ENCODE data around the gene ELAVL3. TPM values are rescaled to one million over a fixed set of nuclear protein-coding genes. Genes with fewer than 3 reads are reported as not detected.

Gene ELAVL3
- total RNA-seq, 4 donors from 2014 or later: not detected

- peaks cover 0 to 24% (median 8%) of the 10 kb centered on the region in 3 donors for H3K4me1 ChIP-seq
- WGBS, 2 donors: 0 to 1% methylated on average over 23 to 26 of the region's 65 CpGs
- peak within 1 kb of the TSS; percentile 71 to 99 (median 94) for H3K4me3 ChIP-seq
- peak within 1 kb of the TSS; percentile 90 to 99 (median 98) for H3K27ac ChIP-seq
- intact Hi-C loops (cut with DNase I): no loop called here
- peaks cover 0 to 20% (median 0%) of the 10 kb centered on the region in 3 donors for H3K36me3 ChIP-seq
- peak; percentile 59 for DNase-seq
- no peaks in the 10 kb centered on the region for H3K27me3 ChIP-seq
- no peaks in the 10 kb centered on the region for H3K9me3 ChIP-seq
- TF ChIP-seq POLR2A (IDR thresholded peaks at IDR 0.05) (peak in 2 of 4 donors; percentile 37 to 51), CTCF (IDR thresholded peaks at IDR 0.05) (peak in 1 of 6 experiments; percentile 41)
These were observed 24.8 kb upstream of the ELAVL3 start, which contains the start of gene ZNF653 for GRCh38 chr19:11505504-11506100. TSS of gene ZNF653 (minus strand) at chr19:11505839. CDS start at chr19:11505786, 53 bp downstream.

- Histone ChIP-seq H3K27me3 (no peaks in the 10 kb centered on the region), H3K27ac (peak overlapping the region; percentile 90 to 99 (median 98)), H3K36me3 (peaks cover 0 to 14% (median 0%) of the 10 kb centered on the region in 3 donors), H3K9me3 (no peaks in the 10 kb centered on the region), H3K4me3 (peak overlapping the region; percentile 71 to 99 (median 94)), H3K4me1 (peaks cover 0 to 24% (median 8%) of the 10 kb centered on the region in 3 donors)
- DNase-seq: peak; percentile 76
- no peak for TF ChIP-seq POLR2A (IDR thresholded peaks at IDR 0.05)
- TF ChIP-seq CTCF (IDR thresholded peaks at IDR 0.05): no peak
- WGBS, 2 donors: 0% methylated on average over 2 of the region's 33 CpGs; no CpG with 5 or more reads in 1 of the 2 donors
- intact Hi-C loops (cut with DNase I): no loop called here
These were observed 24.2 kb upstream of the ELAVL3 start for GRCh38 chr19:11505032-11505503.

GRCh38 chr19:11504502-11505031 is 23.7 kb upstream of the ELAVL3 start:
- Histone ChIP-seq H3K36me3 (peaks cover 0 to 10% (median 0%) of the 10 kb centered on the region in 3 donors), H3K27me3 (no peaks in the 10 kb centered on the region), H3K4me1 (peaks cover 0 to 24% (median 8%) of the 10 kb centered on the region in 3 donors), H3K4me3 (peak overlapping the region; percentile 71 to 99 (median 94)), H3K27ac (peak overlapping the region; percentile 90 to 99 (median 98)), H3K9me3 (no peaks in the 10 kb centered on the region)
- TF ChIP-seq CTCF (IDR thresholded peaks at IDR 0.05): no peak
- TF ChIP-seq POLR2A (IDR thresholded peaks at IDR 0.05): no peak
- DNase-seq: no peak
- intact Hi-C loops (cut with DNase I): no loop called here
- 47 to 53% methylated on average over 5 to 7 of the region's 7 CpGs for WGBS, 2 donors

GRCh38 chr19:11499890-11500420 is 19.1 kb upstream of the ELAVL3 start:
- H3K4me3 ChIP-seq: no peak overlapping the region
- TF ChIP-seq POLR2A (IDR thresholded peaks at IDR 0.05) (no peak), CTCF (IDR thresholded peaks at IDR 0.05) (no peak)
- peaks cover 0 to 10% (median 0%) of the 10 kb centered on the region in 3 donors for H3K4me1 ChIP-seq
- intact Hi-C loops (cut with DNase I): no loop called here
- H3K36me3 ChIP-seq: peaks cover 0 to 44% (median 8%) of the 10 kb centered on the region in 3 donors
- H3K9me3 ChIP-seq: no peaks in the 10 kb centered on the region
- WGBS, 2 donors: 69 to 77% methylated on average over 7 of the region's 7 CpGs
- H3K27me3 ChIP-seq: no peaks in the 10 kb centered on the region
- no peak for DNase-seq
- no peak overlapping the region for H3K27ac ChIP-seq

GRCh38 chr19:11499220-11499726 is 18.4 kb upstream of the ELAVL3 start:
- intact Hi-C loops (cut with DNase I): no loop called here
- Histone ChIP-seq H3K36me3 (peaks cover 0 to 50% (median 8%) of the 10 kb centered on the region in 3 donors), H3K4me3 (no peak overlapping the region), H3K4me1 (peaks cover 0 to 3% (median 0%) of the 10 kb centered on the region in 3 donors), H3K27me3 (no peaks in the 10 kb centered on the region), H3K27ac (no peak overlapping the region), H3K9me3 (no peaks in the 10 kb centered on the region)
- no peak for DNase-seq
- TF ChIP-seq POLR2A (IDR thresholded peaks at IDR 0.05) (no peak), CTCF (IDR thresholded peaks at IDR 0.05) (no peak)
- WGBS, 2 donors: 86 to 91% methylated on average over 5 to 6 of the region's 6 CpGs
